ENCODE data around the gene BCAN.

- TF ChIP-seq POLR2A (IDR thresholded peaks at IDR 0.05) (no peak), CTCF (IDR thresholded peaks at IDR 0.05) (no peak)
Measured at GRCh38 chr1:156684227-156684782, 42.4 kb downstream of the BCAN start.
